Mammary epithelial cell (primary cell): Measurements from ENCODE around the gene CYREN.

Experiments used
- EZH2 ChIP-seq: IDR thresholded peaks from 2 replicates; pipeline ENCODE4 v1.6.1; 2012; ENCODE audit warnings: low read length, inconsistent platforms, borderline replicate concordance
- TF ChIP-seq, protein P1 (sequence below), 2 donors: IDR thresholded peaks in 1 of 2; conservative IDR thresholded peaks in 1 of 2; 2 replicates each; pipeline ENCODE4 v1.5.1; 2011 to 2012; ENCODE audit warnings: inconsistent platforms in 2 of 2, low read length in 2 of 2, mild to moderate bottlenecking in 2 of 2, control low read depth in 1 of 2, low read depth in 1 of 2; ENCODE audit not compliant: insufficient read depth in 1 of 2; ENCODE audit errors: extremely low read depth in 1 of 2

DNA sequence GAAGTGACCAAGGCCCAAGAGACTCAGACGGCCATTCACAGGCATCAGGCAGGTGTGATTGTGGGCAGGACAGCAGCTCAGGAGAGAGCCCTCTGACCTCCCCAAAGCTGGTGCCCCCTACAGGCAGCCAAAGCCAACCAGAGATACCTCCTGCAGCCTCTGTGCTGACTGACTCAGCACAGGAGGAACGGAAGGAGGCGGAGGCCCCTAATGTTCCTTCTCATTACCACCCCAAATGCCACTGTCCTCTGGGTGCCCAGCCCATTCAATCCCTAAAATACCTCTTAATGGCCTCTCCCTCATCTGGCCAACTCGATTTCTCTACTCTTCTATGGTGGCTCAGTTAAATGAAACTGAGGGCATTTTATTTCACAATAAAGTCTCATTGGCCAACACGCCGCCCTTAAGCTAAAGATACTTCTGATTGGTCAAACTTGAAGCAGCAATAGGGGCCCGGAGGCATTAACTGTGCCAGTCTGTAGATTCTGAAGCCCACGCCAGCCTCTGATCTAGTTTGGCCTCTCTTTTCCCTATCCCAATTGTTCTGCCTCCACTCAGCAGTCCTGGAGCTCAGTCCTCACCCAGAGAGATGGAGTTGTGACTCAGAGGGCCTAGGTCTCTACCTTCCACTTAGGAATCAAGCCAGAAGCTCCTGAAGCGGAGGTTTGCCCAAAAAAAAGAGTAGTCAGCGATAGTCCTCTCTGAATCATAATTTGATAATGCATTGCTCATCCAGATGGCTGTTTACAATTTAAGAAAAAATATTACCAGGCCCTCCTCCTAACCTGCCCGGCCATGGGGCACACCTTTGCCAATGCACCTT, 1.2 kb downstream of the CYREN start:
- TF ChIP-seq EZH2: no peak
- TF ChIP-seq, protein P1, sequence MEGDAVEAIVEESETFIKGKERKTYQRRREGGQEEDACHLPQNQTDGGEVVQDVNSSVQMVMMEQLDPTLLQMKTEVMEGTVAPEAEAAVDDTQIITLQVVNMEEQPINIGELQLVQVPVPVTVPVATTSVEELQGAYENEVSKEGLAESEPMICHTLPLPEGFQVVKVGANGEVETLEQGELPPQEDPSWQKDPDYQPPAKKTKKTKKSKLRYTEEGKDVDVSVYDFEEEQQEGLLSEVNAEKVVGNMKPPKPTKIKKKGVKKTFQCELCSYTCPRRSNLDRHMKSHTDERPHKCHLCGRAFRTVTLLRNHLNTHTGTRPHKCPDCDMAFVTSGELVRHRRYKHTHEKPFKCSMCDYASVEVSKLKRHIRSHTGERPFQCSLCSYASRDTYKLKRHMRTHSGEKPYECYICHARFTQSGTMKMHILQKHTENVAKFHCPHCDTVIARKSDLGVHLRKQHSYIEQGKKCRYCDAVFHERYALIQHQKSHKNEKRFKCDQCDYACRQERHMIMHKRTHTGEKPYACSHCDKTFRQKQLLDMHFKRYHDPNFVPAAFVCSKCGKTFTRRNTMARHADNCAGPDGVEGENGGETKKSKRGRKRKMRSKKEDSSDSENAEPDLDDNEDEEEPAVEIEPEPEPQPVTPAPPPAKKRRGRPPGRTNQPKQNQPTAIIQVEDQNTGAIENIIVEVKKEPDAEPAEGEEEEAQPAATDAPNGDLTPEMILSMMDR (conservative IDR thresholded peaks at IDR 0.05 in 1 of 2, IDR thresholded peaks at IDR 0.05 in 1 of 2; ENCODE audit: extremely low read depth in 1 of 2, insufficient read depth in 1 of 2, low read depth in 1 of 2, low read length in 2 of 2): peak; percentile 18 to 42
